Activated CD8-positive, alpha-beta memory T cell treated with anti-CD3 and anti-CD28 coated beads, Interleukin-2, amount 50 U/mL, for 4 hours (primary cell): ENCODE data around the gene MUC5B.

Experiments
- DNase-seq: peaks from one replicate; pipeline ENCODE4 v3.0.0-alpha.2; 2020

The MUC5B gene

DNA sequence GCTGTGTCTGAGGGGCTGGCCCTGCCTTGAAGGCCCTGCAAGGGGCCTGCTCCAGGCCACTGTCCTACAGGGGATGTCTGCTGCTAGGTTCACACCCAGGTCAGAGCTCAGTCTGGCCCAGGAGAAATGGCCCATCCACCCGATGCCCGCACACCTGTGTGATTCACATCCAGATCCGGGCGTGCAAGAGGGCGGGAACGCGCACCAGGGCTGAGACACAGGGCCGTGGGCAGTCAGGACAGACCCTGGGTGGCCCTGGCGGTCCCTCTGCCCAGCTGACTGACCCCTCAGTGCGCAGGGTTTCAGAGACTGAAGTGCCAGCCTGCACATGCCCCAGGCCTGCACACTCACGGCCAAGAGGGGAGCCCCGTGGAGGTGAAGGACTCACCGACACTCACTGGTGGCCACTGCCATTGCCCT lies 79.2 kb downstream of the MUC5B start:
- DNase-seq, result no peak

DNA sequence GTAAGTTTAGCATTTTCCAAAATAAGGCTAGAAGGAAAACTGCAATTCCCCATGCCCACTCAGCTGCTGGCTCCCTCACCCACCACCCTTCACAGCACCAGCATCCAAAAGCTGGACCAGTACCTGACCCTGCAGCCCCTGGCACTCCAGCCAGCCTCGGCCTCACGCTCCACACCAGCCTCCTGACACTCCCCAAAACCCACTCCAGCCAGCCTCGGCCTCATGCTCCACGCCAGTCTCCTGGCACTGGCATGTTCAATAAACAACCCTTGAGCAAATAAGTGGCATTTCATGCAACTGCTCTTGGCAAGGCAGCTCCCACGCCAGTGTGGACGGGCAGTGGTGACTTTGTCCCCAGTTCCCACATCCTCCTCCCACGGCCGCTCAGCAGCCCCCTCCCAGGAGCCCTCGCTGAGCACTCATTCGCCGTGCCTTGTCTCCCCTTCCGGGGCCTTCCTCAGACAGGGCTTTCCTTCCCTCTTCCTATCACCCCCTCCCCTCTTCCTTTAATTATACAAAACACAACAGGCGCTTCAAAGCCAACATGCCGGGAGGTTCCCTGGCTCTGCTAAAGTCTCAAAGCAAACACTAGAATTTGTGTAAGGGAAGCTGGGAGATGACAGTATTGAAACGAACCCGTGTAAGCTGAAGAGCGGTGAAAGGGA lies 79.7 kb downstream of the MUC5B start:
- DNase-seq, result no peak

DNA sequence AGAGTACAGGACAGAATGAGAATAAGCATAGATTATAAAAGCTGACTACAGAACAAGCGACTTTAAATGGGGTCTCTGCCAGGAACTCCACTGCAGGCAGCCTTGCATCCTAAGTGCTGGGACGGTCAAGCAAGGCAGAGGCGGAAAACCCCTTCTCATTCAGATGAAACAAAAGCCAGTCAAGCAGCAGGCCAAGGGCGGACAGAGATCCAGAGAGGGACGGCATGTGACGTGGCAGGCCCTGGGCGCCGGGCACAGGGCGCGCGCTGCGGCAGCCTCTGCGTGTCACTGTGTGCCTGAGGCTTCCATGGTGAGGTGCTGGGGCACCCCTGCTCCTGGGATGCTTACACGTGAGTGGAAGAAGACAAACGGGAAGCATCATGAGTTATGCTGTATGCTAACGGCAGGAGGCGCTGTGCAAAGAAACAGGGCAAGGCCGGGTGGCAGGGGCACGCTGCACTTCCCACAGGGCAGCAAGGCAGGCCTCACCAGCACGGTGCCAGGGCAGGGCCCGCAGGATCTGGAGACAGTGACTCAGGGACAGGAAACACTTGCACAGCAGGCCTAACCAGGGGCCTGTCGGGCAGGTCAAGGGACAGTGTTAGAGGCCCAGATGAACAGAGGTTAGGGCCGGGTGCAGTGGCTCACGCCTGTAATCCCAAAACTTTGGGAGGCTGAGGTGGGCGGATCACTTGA lies 80.4 kb downstream of the MUC5B start:
- no peak for DNase-seq

DNA sequence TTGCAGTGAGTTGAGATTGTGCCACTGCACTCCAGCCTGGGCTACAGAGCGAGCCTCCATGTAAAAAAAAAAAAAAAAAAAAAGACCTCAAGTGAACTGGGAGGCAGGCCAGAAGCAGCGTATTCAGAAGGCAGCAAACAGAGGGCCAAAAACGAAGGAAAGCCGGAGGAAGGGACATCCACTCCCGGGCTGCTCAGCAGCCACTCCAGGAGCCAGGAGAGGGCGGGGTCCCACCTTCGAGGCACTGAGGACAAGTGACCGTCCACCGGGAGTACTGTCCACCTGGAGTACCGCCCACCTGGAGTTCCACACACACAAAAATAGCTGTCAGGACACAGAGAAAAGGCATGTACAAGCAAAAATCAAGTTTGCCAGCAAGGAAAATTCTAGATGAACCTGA lies 81.1 kb downstream of the MUC5B start:
- no peak for DNase-seq

DNA sequence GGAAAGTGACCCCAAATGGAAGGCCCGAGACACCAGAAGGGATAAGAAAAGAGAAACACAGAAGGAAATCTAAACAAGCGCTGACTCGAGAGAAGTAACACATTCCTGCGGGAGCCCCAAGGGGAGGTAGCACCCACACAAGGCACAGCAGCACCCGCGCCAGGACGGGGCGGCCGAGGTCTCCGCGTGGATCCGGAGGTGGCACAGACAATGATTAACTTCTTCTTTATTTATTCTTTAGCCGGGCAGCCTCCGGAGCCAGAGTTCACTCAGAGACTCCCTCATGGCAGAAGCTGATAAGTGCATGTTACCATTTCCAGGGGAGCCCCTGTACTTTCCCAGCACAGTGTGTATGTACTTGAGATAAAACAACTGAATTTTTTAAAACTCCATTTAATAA lies 81.5 kb downstream of the MUC5B start:
- DNase-seq, result no peak

DNA sequence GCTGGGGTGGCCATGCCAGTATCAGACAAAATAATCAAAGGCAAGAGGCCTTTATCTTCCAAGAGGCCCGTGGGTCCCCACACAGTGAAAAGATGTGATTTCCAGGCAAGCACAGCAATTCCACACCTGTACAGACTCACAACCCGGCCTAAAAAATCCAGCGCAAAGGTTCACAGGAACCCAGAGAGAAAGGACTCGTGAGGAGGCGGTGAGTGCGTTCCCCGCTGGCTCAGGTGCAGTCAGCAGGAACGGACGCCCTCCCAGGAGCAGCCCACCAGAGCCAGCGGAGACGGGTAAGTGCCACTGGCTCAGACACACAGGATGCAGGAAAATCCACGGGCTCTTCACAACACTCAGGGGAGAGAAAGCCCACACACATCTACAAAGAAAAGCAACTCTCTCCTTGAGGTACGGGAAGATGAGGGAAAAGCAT lies 82.2 kb downstream of the MUC5B start:
- DNase-seq, result no peak

DNA sequence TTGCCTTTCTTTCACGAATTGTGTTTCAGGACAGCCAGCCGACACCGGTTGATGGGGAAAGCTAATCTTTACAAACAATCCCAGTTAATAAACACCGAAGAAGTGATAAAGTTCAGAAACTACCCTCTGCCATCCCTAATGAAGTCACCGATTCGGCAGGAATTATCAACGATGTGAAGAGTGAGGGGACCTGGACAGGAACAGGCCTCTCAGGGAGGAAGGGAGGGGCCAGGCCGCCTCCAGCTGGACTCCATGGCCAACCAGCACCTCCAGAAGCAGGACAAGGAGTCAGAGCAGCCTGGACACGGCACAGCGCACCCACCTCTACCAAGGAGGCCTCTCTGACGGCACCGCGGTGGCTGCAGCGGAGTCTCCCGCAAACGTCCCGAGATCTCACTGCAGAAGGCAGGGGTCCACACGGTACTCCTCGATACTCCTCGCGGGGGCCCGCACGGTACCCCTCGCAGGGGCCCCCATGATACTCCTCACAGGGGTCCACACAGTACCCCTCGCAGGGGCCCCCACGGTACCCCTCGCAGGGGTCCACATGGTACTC lies 82.7 kb downstream of the MUC5B start:
- no peak for DNase-seq

DNA sequence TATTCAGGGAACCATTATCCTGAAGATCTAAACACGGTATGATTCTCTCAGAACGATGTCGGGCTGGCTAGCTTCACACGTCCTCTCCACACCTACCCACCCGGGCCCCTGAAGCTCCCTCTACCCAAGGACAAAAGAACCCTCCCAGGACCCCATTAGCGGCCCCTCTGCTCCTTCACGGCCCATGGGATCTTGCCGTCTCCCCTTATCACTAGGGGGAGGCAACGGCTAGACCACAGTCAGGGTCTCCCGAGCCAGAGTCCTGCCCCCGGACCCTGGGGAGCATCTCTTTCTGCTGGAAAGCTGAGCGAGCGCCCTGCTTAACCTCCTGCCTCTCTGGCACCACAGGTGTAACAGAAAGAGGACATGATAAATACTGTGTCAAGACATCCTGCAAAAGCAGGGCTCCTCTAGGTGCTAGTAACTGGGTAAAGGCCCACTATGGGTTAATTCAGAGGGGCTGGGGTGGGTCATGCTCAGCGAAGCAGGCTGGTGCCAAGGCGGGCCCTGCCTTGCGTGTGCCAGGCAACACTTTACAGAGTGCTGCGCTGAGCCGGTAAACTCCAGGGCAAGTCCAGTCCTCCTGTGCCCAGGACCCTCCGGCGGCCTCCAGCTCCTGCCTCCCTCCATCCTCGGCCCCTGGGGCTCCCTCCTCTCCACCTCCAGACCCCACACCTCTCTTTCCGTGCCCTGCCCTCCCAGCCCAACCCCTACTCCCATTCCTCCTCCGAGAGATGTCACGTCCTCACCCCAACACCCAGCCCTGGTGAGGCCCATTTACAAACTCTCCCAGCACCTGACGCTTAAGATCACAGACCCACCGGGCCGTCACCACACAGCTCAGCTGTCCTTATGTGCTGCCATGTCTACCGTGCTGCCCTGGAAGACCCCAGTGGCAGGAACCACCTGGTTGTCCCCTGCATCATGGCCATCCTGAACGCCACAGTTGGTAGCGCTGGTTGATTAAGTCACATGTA lies 83.6 kb downstream of the MUC5B start:
- no peak for DNase-seq

DNA sequence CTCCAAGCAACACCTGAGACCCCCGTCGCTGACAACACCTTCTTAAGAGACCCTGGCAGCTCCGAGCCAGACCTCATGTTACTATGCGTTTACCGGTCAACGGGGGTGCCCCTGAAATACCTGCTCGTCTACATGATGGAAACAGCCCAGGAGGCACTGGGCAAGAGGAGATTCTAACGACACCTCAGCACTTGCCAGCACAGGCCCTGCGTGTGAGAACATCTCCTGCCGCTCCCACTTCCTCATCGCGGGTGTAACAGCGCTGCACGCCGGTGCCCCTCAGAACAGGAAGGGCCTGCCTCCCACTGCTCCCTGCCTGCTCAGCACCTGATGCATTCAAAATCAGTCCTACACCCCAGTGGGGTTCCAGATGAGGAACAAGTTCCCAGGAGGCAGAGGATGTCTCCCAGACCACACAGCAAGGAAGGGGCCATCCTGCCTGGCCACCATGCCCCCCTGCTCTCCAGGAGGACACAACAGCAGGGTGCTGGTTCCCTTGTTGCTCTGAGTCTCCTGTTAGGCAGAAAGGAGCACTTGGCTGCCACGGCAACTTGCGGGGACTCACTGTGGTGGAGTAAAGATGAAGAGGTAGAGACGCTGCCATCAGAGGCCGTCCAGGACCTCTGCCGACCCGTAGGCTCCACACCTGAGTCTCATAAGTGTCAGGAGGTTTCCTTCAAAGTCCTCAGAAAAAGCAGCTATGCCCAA lies 84.5 kb downstream of the MUC5B start:
- no peak for DNase-seq

DNA sequence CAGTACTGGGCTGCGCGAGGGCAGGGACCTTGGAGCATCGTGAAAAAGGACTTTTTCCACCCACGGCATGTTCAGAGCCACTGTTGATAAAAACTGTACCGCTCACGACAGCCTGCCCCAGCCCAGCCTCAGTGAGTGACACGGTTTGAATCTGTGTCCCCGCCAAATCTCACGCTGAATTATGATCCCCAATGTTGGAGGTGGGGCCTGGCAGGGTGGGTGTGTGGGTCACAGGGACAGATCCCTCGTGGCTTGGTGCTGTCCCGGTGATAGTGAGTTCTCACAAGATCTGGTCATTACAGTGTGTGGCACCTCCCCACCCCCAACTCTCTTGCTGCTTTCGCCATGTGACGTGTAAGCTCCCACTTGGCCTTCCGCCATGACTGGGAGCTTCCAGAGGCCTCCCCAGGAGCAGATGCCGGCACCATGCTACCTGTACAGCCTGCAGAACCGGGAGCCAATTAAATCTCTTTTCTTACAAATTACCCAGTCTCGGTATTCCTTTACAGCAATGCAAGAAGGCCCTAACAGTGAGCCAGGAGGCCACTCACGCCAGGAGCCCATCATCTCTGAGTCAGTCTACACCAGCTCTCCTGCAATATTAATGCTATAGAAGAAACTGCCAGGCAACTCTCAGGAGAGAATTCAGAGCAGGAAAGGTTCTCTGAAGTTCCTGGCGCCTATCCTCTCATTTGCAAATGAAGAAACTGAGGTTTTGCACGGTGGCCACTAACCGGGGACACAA lies 85.3 kb downstream of the MUC5B start:
- DNase-seq, result no peak

DNA sequence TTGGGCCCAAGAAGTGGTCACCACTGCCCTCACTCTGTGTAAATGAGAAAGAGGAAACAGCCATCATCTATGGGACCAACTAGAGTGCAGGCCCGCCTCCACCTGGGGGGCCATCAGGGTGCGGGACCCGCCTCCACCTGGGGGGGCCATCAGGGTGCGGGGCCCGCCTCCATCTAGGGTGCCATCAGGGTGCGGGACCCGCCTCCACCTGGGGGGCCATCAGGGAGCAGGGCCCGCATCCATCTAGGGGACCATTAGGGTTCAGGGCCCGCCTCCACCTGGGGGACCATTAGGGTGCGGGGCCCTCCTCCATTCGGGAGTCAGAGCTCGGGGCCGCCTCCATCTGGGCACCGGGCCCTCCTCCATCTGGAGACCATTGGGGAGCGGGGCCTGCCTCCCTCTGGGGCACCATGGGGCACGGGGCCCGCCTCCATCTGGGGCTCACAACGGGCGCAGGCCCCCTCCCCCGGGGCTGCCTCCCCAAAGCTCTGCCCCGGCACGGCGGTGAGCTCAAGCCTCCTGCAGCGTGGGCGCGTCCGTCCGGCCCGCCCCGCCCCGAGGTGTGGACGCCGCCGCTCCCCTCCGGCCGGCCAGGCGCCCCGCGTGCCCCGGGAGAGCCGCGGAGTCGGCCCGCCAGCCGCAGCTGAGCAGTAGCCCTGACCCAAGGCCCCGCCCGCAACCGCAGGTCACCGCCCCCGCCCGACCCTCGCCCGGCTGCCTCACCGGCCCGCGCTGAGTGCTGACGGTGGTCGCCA lies 86.1 kb downstream of the MUC5B start:
- DNase-seq, result peak; percentile 34

DNA sequence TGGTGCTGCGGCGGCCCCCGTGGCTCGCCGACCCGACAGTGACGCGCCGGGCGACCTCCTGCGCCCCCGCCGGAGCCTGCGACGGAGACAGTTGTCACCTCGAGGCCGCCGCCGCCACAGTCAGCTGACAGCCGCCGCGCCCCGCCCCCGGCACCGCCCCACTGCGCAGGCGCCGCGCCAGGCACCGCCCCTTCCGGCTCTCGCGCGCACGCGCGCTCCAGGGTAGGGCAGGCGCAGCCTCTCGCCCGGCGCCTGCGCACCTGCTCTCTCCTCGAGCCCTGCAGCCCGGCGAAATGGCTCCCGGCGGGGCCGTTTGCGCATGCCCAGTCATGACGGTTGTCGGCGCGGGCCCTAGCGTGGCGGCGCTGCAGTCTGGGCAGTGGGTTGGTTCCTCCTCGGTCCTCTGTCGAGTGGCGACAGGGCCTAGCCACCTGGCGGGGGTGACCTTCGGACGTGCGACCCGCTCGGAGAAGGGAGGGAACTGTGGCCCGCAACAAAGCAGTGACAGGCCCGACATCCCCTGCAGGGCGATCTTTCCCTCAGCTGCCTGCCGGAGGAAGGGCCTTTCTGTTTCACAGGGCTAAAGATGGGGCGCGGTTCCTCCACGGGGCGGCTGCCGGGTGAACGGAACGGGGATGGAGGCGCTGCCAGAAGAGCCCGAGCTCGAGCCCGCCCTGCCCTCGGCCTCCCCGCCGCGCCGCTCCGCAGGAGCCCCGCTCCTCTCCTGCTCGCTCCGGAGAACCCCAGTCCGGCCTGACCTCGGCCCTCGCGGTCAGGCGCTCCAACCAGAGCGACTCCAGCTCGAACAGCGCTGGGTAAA lies 86.8 kb downstream of the MUC5B start, which contains the start of gene TOLLIP:
Gene TOLLIP, minus strand, starts transcription at position 135 of the 820 bp plus-strand sequence. Its CDS starts 134 bp downstream, at position 1.
- DNase-seq, result peak; percentile 96

DNA sequence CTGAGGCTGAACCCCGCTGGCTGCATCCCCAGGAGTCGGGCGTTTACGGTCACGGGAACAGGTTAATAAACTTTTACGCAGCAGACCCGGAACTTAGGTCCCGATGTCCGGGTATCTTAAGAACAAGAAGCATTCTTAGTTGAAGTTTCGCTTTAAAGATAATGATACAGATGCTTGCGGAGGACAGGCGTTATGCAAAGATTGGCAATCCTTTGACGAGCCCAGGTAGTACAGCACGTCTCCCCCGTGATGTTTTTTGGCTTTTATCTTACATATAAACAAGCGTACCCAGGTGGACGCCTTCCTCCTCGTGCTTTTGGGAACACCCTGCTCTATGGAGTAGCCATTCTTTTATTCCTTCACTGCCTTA lies 87.4 kb downstream of the MUC5B start:
- no peak for DNase-seq

DNA sequence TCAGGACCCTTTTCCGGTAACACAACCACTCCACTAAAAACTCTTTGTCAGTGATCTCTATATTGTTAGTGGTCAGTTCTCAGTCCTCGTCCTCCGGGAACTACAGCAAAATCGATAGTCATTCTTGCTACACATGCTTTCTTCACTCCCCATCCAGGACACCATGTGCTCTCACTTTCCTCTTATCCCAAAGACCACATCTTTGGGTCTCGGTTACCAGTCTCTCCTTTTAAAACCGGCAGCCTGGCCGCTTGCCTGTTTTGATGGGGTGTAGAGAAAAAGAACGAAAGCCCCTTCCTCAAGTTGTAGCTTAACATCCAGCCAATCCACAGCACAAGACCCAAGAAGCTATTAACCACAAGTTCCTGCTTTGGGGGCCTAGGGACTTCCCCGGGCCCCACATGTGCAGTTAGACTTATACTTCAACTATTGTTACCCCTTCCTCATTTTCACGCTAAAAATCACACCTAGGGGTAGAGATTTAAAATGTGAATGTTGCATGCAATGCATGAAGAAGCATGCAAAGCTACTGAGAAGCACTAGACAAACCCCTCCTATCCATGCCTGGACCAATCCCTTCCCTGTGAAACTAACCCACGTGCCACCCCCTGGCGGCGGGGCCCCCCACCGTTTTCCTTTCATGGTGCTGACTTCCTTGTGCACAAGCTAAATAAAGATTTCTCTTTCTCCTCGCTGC lies 88.1 kb downstream of the MUC5B start:
- DNase-seq, result peak; percentile 71
